Stimulated activated CD4-positive, alpha-beta T cell treated with anti-CD3 and anti-CD28 coated beads, Interleukin-1b, Interleukin-23, amount 100 ng/mL, for 4 hours (primary cell): ENCODE results near the gene RPGR.

Experiments used
- DNase-seq, 2 donors: peaks; one replicate each; pipeline ENCODE4 v3.0.0-alpha.2; 2020; ENCODE audit warnings: low read depth in 2 of 2

Gene RPGR

GRCh38 chrX:38327775-38328081 is 419 bp upstream of the RPGR start:
- DNase-seq = no peak

- DNase-seq = no peak
These were observed 1.2 kb downstream of the RPGR start for GRCh38 chrX:38326086-38326485.

GRCh38 chrX:38320819-38321218 is 6.5 kb downstream of the RPGR start:
- DNase-seq = no peak

- no peak for DNase-seq
These were observed 8.7 kb downstream of the RPGR start for GRCh38 chrX:38318606-38319005.

GRCh38 chrX:38318196-38318595 is 9.1 kb downstream of the RPGR start:
- no peak for DNase-seq

GRCh38 chrX:38315186-38315585 is 12.1 kb downstream of the RPGR start:
- no peak for DNase-seq

GRCh38 chrX:38313190-38313589 is 14.1 kb downstream of the RPGR start:
- no peak for DNase-seq

- DNase-seq = no peak
These were observed 14.9 kb downstream of the RPGR start for GRCh38 chrX:38312436-38312835.

- no peak for DNase-seq
These were observed 15.6 kb downstream of the RPGR start for GRCh38 chrX:38311743-38312142.

- DNase-seq = no peak
These were observed 21.3 kb downstream of the RPGR start for GRCh38 chrX:38305971-38306370.

- DNase-seq = no peak
These were observed 23.3 kb downstream of the RPGR start for GRCh38 chrX:38304010-38304409.

- DNase-seq = no peak
These were observed 33.6 kb downstream of the RPGR start for GRCh38 chrX:38293741-38294140.

GRCh38 chrX:38287674-38288073 is 39.6 kb downstream of the RPGR start:
- no peak for DNase-seq

- DNase-seq = no peak
These were observed 41.7 kb downstream of the RPGR start for GRCh38 chrX:38285649-38286048.

GRCh38 chrX:38282049-38282448 is 45.3 kb downstream of the RPGR start:
- DNase-seq = no peak

- no peak for DNase-seq
These were observed 48.1 kb downstream of the RPGR start for GRCh38 chrX:38279188-38279587.

- no peak for DNase-seq
These were observed 48.6 kb downstream of the RPGR start for GRCh38 chrX:38278682-38279081.

- no peak for DNase-seq
These were observed 49.5 kb downstream of the RPGR start for GRCh38 chrX:38277802-38278201.

GRCh38 chrX:38277136-38277535 is 50.2 kb downstream of the RPGR start:
- no peak for DNase-seq

GRCh38 chrX:38276089-38276488 is 51.2 kb downstream of the RPGR start:
- DNase-seq = no peak

GRCh38 chrX:38275615-38276014 is 51.7 kb downstream of the RPGR start:
- no peak for DNase-seq

GRCh38 chrX:38273453-38273852 is 53.9 kb downstream of the RPGR start:
- no peak for DNase-seq

- DNase-seq = no peak
These were observed 56.1 kb downstream of the RPGR start for GRCh38 chrX:38271154-38271716.

- DNase-seq = no peak
These were observed 59.3 kb downstream of the RPGR start for GRCh38 chrX:38268011-38268410.
